Stimulated activated CD8-positive, alpha-beta memory T cell treated with anti-CD3 and anti-CD28 coated beads, Interleukin-15, amount 100 ng/mL, for 4 hours (primary cell): ENCODE results near the gene SIK2.
"Not testable (repeated sequence)": the region's sequence is repeated elsewhere in the genome, so short reads cannot be mapped to it uniquely, and the experiment has no call there.

ENCODE experiments used
- DNase-seq, 2 donors: peaks; one replicate each; pipeline ENCODE4 v3.0.0-alpha.2; 2020; ENCODE audit warnings: low read depth in 2 of 2

Gene SIK2

DNA sequence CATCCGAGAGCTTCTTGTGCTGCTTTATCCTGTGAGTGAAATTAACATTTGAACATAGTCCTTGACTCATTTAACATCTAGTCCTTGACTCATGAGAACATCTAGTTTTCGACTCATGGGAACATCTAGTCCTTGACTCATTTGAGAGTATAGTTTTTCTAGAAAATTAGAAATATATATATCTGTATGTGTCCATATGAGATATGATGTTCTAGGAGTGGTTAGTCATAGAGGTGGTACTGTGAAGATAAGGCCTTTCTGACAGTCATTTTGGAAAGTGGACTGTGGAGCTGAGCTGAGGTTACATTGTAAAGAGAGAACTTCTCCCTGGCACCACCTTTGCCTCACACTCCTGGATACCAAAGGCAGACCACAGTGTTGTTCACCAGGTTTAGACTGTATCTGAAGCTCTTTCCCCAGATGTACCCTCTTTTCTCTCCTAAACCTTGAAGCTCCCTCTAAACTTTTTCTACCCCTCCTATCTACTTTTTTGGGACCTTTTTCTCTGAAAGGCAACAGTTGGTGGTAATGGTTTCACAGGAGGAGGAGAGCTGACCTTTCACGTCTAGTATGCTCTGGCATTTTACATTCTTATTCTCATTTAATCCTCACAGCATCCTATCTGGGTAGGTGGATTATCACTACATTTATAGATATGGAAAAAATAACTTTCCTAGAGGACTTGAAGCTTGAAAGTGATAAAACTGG is 96.8 kb downstream of the SIK2 start:
- no peak for DNase-seq

DNA sequence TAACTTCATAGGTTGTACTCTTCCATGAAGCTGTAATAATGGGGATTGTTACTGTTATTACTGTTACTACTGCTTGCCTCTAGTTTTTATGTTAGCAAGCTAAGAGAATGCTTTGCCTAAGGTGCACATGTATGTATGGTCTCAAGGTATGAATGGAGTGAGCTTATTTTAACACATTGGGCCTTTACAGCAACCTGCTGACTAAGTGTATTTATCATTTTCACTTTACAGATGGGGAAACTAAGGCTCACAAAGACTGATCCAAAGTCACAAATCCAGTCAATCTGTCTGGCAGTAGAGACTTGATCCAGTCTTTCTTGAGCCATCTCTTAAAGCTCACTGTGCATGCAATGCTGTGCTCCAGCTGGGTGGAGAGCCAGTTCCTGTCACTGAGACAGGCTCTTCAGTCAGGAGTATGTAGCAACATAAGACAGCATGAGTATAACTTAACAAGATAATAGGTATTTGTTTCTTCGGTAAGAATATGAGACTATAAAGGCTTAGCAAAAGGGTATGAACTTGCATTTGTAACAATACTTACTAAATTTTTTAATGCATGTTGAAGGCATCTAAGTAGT is 97.4 kb downstream of the SIK2 start:
- no peak for DNase-seq

DNA sequence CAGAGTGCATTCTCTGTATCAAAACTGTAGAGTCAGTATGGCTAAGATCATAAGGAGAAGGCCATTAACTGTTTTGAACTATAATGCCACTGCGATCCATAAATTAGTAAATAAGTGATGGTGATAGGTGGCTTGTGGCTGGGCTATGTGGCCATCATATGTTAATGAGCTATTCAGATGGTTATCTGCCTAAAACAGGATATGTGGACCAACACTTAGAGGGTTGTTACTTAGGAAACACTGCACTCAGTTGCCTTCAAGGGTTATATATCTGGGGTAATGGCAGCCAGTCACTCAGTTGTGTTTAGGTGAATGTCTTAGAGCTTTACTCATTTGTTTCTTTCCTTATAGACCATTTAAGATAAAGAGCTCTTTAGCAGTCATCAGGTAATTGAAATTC is 97.9 kb downstream of the SIK2 start:
- DNase-seq, result no peak

DNA sequence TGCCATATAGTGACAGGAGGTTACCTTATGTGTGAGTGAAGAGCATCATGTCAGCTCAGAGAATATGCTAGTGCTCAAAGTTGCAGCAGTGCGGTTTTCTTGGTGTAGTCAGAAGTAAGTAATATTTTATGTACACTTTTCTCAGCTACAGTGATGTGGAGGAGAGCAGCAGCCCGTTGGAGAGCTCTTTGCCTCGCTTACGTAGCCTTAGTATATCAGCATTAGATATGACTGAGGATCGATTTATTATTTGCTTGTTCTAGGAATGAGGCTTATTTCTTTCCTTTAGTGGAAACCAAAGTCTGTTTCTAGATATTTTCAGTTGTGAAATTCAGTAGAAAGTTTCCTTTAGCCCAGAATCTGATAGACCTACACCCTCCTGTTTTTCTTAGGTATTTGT is 100.4 kb downstream of the SIK2 start:
- no peak for DNase-seq

DNA sequence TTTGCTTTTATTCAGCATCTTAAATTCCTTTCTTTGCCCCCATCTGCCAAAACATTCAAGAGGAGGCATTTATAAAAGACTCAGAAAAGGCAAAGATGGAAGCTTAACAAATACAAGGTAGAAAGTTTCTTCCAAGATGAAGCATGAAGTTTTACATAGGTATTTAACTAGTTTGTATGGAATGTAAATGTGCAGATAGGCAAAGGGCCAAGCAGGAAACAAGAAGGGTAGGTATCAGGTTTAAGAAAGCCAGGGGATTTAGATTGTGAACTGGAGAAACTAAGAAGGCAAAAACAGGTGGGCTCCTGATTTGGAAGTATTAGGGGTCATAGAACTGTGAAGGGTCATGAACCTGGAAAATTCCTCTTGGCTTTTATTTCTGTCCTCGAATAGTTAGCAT is 101.3 kb downstream of the SIK2 start:
- DNase-seq, result no peak

DNA sequence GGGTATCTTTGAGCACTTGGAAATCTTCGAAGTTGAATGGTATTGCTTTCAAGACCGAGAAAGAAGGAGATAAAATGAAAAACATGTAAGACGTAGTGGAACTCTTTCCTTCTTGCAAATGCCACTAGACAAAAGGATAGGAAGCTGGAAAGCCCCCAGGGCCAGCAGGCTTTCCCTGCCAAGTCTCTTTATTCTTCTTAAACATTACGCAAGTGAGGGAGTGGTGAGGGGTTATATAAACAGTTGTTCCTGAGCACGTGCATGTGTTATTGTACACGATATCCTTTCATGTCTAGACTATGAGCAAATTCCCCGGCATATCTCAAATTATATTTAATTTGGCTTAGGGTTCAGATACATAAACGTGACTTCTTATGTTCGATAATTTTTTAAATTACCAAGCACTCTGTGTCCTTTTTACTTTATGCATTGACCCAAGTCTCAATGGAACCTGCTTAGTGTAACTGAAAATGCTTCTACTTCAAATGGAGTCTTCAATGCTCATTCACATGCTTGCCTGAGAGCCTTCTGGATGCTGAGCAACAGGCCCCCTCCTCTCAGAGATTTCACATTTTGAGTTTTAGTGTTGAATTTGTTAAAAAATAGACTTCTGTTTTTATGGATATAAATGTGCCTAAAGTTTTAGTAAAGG is 104.9 kb downstream of the SIK2 start:
- no peak for DNase-seq

DNA sequence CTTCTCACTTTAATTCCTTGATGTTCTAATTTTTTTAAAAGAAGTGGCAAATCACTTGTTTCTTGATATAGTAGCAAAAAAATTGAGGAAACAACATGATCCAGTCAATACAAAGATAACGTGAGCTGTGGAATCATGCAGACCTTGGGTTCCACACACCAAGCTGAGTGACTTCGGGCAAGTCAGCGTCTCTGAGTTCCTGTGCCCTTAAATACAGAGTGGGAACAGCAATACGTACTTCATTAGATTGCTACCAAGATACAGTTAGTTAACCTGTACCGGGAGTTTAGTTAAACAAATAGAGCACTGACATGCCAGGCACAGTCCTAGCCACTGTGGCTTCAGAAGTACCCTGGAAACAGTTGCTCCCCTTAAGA is 105.4 kb downstream of the SIK2 start:
- DNase-seq, result no peak

DNA sequence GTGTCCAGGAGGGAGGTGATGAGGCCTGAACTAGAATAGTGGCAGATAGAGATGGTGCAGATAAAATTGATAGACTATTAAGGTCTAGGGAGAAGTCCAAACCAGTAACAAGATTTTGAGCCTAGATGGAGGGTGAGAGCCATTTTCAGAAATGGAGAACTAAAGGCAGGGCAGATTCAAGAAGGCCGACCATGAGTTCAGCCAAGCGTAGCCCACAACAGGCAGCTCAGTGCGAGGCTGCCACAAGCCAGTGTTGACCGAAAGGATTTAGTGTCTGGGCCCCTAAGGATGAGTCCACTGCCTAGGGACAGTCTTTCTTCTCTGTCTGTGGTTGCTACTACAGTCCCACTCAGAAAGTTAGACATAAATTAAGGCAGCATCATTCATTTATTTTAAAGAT is 112.3 kb downstream of the SIK2 start:
- no peak for DNase-seq

DNA sequence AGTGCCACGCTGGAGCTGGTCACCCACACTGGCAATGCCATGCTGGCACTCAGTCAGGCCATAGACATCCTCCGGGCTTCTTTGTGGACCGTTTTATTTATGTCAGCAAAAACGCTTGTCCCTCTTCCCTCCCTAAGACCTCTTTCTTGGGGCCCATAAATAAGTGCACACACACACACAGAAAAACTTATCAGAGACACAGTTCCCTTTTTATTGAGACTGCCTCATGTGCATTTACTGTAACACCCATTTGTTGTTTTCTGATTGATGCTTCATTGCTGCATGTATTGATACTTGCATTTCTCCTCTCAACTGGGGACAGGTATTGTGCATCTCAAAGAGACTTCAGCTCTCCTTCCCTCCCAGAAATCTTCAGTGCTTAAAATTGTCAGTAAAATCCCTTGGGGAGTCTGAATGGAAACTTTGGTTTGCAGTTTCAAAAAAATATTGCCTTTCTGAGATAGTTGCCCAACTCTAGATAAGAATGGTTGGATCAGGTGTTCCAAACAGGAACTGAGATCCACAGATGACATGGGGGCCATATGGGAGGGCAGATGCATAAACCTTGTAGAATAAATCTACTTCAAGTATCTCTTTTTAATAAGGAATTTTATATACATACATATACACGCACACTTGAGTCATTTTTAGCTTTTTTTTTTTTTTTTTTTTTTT is 113.0 kb downstream of the SIK2 start:
- no peak for DNase-seq

DNA sequence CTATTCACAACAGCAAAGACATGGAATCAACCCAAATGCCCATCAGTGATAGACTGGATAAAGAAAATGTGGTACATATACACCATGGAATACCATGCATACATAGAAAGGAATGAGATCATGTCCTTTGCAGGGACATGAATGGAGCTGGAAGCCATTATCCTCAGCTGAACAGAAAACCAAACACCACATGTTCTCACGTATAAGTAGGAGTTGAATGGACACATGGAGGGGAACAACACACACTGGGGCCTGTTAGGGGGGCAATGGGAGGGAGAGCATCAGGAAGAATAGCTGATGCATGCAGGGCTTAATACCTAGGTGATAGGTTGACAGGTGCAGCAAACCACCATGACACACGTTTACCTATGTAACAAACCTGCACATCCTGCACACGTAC is 115.4 kb downstream of the SIK2 start:
- DNase-seq, result not testable (repeated sequence)

DNA sequence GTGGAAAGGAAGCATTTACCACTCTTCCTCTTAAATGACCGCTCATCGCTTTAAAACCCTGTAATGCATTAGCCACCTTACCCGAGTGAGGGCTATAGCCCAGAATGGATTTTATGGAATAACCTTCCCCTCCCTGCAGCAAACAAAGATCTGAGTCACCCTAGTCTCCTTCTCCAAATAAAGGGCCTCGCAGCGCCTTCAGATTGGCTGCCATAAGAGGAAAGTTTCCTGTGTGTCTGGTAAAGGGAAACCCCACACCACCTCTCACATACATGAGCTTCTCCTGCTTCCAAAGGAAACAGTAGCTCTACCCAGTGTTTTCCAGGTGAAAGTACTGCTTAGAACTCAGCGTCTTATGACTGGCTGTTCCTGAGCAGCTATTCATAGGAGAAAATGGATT is 116.2 kb downstream of the SIK2 start:
- no peak for DNase-seq

DNA sequence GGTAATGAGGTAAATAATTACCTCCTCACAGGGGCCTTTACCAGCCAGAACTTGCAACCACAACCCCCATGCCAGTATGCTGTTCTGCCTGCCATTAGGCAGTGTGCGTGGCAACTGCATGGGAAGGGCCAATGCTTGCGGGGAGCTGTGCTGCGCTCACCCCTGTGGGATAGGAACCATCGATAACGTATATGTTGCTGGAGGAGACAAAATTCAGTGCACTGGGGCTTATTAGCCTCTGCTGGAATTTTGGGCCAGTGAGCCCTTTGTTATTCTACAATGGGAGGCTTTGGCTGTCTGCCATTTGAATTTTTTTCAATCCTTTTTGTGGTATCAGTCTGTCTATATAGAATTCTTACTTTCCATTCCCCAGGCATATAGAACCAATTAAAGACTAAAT is 116.6 kb downstream of the SIK2 start:
- no peak for DNase-seq

DNA sequence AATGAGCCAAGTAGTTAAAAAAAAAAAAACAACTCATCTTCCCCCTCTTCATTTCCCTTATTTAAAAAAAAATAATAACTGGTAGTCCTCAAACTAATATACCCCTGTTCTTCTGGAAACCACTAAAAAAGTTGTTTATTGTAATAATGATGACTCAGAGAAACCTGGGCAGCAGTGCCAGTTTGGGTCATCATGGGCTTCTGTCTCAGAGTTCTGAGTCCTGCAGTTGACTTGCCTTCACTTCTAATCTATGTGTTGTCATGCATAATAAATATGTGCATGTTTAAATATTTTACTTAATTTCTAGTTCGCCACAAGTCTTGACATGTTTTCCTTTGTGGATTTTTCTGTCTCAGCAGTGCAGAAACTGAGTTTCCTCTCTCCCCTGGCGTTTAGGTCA is 117.1 kb downstream of the SIK2 start:
- no peak for DNase-seq

DNA sequence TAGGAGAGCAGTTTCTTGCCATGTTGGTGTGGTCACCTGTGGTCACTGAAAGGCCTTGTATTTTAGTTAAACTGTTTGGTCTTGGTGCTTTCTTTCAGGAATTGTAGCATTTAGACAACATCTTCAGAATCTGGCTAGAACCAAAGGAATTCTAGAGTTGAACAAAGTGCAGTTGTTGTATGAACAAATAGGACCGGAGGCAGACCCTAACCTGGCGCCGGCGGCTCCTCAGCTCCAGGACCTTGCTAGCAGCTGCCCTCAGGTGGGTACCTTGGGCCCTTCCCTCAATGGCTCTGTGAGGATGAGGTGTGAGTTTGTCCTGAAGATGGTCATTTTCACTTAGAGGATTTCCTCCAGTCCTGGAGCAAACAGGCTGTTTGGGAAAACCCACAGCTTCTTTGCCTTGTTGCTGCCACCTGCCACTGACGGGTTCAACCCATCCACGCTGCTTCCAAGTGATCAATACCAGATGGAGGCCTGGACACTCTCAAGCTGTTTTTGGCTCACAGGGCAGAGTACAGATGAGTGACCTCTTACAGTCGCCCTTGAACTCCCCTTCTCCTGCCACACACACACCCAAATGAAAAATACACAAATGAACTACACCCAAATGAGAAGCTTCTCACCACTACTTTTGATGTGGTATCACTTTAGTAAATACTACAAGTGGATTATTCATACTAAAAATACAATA is 118.7 kb downstream of the SIK2 start:
- no peak for DNase-seq

DNA sequence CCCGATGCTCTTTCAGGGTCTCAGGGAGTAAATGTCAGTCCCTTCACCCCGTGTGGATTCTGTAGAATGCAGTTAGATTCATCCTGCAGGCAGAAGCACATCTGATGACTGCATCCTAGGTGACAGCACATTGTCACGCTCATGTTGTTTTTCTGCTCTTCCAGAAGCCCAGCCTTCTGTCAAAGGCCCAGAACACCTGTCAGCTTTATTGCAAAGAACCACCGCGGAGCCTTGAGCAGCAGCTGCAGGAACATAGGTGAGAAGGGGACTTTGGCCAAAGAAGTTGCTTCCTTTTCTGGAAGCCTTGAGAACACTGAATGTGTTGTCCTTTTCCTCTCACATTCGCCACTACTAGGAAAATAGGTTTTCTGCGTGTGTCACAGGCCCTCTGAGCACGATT is 120.3 kb downstream of the SIK2 start:
- no peak for DNase-seq

DNA sequence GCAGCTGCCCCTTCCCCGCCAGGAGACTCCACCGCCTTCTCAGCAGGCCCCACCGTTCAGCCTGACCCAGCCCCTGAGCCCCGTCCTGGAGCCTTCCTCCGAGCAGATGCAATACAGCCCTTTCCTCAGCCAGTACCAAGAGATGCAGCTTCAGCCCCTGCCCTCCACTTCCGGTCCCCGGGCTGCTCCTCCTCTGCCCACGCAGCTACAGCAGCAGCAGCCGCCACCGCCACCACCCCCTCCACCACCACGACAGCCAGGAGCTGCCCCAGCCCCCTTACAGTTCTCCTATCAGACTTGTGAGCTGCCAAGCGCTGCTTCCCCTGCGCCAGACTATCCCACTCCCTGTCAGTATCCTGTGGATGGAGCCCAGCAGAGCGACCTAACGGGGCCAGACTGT is 121.3 kb downstream of the SIK2 start:
- no peak for DNase-seq

DNA sequence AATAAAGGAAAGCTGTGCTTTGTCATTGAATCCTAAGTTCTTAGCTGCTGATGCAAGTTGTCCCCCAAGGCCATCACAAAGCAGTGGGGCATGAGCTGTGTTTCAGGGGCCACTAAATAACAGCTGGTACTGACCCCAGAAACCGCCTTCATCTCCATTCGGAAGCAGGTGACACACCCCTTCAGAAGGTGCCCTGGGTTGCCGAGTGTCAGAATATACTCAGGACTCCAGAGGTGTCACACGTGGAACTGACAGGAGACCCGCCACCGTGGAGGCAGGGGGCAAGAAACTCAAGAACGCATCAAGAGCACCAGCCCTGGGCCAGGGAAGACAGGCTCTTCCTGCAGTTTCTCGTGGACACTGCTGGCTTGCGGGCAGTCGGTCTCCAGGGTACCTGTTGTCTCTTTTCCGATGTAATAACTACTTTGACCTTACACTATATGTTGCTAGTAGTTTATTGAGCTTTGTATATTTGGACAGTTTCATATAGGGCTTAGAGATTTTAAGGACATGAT is 122.4 kb downstream of the SIK2 start:
- no peak for DNase-seq

DNA sequence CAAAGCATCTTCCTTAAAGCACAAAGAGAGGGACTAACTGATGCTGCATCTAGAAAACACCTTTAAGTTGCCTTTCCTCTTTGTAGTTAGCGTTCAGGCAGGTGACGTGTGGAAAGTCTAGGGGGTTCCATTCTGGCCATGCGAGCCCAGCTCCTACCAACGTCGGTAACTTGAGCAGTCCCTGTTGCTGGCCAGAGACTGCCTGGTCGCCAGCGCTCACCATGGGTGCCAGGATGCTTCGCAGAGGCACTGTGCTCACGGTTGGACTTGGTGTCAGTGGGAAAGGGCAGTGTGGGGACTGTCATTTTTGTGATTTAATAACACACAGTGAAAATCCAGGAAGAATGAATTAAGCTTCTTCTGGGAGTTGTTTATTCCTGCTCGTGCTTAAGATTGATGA is 123.4 kb downstream of the SIK2 start:
- DNase-seq, result no peak

DNA sequence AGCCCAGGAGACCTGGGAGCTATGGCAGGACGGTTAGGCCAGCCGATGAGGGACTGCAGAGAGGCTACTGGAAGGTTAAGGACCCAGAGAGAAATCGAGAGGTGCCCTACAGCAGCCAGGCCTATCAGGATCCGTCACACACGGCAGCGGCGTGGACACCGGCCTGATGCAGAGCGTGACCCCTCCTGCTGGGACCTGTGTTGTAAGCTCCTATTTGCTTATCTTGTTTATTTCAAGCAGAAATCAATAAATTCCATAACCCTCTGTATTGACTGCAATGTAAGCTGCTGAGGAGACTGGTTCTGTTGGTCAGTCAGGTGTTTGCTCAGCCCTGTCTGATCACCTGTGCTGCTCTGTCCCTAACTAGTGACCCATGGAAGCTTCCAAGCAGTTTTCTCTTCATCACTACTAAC is 124.1 kb downstream of the SIK2 start:
- no peak for DNase-seq

DNA sequence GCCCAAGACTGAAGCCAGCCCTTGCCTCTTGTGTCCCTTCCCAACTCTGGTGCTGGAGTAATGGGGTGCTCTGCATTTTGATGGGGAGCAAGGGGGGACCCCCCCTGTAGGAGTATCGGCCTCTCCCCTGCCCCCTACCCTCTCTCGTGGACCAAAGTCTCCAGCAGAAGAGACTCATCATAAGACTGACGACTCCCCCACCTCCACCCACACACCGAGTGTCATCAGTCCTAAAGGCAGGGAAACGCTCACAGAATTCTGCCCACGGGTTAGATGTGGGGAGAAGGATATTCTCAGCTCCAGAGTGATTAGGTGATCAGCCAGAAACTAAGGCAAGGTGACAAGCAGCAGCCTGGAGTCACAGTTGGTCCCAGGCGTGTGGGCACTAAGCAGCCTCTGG is 125.2 kb downstream of the SIK2 start:
- DNase-seq, result no peak

DNA sequence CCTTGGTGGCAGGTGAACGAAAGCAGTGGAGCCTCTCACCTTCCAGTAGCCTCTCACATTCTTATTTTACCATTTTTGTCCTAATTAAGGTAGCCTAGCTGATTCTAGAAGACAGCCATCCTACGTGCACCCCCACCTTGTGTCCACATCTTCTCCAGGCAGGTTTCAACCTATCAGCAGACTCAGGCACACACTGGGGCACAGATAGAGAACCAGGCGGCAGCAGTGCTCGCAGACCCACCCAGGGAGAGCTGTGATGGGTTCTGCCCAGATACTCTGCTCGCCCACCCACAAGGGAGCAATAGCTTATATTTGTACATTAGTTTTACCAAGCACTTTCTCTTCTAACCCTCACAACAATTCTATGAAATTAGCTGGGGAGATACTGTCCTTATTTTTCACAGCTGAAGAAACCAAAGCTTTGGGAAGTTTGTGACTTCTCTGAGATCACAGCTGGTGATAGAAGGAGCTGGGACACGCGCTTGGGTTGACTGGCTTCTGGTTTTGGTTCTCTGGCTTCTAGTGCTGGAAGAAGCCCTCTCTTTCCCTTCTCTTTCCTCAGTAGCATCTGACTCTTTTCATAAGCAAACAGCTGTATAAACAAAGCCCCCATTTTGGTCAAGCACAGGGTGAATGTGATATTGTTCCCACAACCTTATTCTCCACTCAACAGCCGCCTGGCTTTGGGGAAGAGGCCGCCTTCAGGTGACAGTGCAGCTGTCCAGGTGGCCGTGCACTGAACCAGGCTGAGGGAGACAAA is 127.0 kb downstream of the SIK2 start:
- no peak for DNase-seq
